ENCODE results near the gene USP49.

DNA sequence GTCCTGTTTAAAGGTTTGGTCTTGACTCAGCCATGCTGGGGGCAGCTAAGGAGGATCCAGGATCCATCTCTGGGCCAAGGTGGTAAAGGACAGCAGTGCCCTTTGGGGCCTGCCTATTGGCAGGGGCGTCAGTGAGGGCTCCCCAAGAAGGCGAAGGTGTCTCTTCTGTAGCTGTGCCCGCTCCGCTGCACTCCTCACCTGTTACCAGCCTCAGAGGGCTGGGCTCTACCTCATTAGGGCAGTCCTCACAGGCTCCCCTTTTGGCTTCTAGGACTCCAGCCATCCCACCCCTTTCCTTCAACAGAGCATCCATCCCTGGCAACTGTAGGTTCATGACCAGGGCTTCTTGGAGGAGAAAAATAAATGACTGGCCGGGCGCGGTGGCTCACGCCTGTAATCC, 125.8 kb downstream of the USP49 start:
- no peak for TF ChIP-seq POLR2A (IDR thresholded peaks at IDR 0.05)
- TF ChIP-seq, protein P1, sequence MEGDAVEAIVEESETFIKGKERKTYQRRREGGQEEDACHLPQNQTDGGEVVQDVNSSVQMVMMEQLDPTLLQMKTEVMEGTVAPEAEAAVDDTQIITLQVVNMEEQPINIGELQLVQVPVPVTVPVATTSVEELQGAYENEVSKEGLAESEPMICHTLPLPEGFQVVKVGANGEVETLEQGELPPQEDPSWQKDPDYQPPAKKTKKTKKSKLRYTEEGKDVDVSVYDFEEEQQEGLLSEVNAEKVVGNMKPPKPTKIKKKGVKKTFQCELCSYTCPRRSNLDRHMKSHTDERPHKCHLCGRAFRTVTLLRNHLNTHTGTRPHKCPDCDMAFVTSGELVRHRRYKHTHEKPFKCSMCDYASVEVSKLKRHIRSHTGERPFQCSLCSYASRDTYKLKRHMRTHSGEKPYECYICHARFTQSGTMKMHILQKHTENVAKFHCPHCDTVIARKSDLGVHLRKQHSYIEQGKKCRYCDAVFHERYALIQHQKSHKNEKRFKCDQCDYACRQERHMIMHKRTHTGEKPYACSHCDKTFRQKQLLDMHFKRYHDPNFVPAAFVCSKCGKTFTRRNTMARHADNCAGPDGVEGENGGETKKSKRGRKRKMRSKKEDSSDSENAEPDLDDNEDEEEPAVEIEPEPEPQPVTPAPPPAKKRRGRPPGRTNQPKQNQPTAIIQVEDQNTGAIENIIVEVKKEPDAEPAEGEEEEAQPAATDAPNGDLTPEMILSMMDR (IDR thresholded peaks at IDR 0.05) = no peak
